T-cell (primary cell): ENCODE measurements around the gene FCMR. TPM values are rescaled to one million over a fixed set of nuclear protein-coding genes. Genes with fewer than 3 reads are reported as not detected.
A peak's percentile ranks its signal among the peaks of the same experiment; 100 is the strongest.

ENCODE experiments used
- ATAC-seq, 4 experiments: fragments of 200-7000 bp in 3 of 4; fragments of 150-1000 bp in 1 of 4; cut with Tn5 transposase; replicated peaks in 1 of 4; 1 replicate in 3 of 4; 2 replicates in 1 of 4; pipeline ENCODE4 v1.10.0; 2021; ENCODE audit warnings: moderate library complexity in 3 of 4, mild to moderate bottlenecking in 2 of 4, moderate number of reproducible peaks in 1 of 4
- CTCF ChIA-PET, 2 donors: fragments of 300-600 bp; sonication (Branson Sonifier 250); formaldehyde crosslinking; loops; one replicate each; lab custom pipeline; 2022; ENCODE audit warnings: antibody characterized with exemption in 2 of 2; lab: Charles Lee
- POLR2A ChIA-PET, 2 donors: fragments of 300-600 bp; sonication (Branson Sonifier 250); formaldehyde crosslinking; loops; one replicate each; lab custom pipeline; 2022; ENCODE audit warnings: antibody characterized with exemption in 2 of 2; lab: Charles Lee
- DNase-seq, 35 experiments: peaks; one replicate each; pipeline versions ENCODE4 v3.0.0 to v3.0.0-alpha.2; 2013 to 2023
- H3K27ac ChIP-seq: one replicate; pipeline ENCODE4 v1.5.1; 2013; ENCODE audit warnings: low read length
- H3K27me3 ChIP-seq, 2 experiments: replicated peaks in 1 of 2; 1 replicate in 1 of 2; 2 replicates in 1 of 2; pipeline versions ENCODE4 v1.6.1 to v1.7.0; 2013; ENCODE audit warnings: low read length in 1 of 2, mixed read lengths in 1 of 2; ENCODE audit not compliant: control insufficient read depth in 2 of 2, insufficient read depth in 2 of 2; ENCODE audit errors: extremely low read depth in 1 of 2
- H3K36me3 ChIP-seq, 2 donors: 1 replicate in 1 of 2; 2 replicates in 1 of 2; pipeline versions ENCODE4 v1.6.1 to v1.7.0; 2013; ENCODE audit warnings: low read length in 1 of 2; ENCODE audit not compliant: control insufficient read depth in 2 of 2, insufficient read depth in 1 of 2; ENCODE audit errors: extremely low read depth in 1 of 2
- H3K4me1 ChIP-seq, 2 experiments: 1 replicate in 1 of 2; 2 replicates in 1 of 2; pipeline versions ENCODE4 v1.6.1 to v1.7.0; 2013; ENCODE audit warnings: low read length in 2 of 2, mixed read lengths in 1 of 2; ENCODE audit not compliant: insufficient read depth in 2 of 2, control insufficient read depth in 1 of 2; ENCODE audit errors: extremely low read depth in 1 of 2
- H3K4me3 ChIP-seq, 2 donors: 1 replicate in 1 of 2; 2 replicates in 1 of 2; pipeline versions ENCODE4 v1.5.1 to v1.7.0; 2013; ENCODE audit warnings: mild to moderate bottlenecking in 2 of 2, low read length in 1 of 2, moderate library complexity in 1 of 2; ENCODE audit not compliant: control insufficient read depth in 1 of 2; ENCODE audit errors: extremely low read depth in 1 of 2
- H3K9me3 ChIP-seq: 2 replicates; pipeline ENCODE4 v1.7.0; 2013
- H3K27ac Mint-ChIP-seq, 2 donors: one replicate each; pipeline ENCODE4 v1.8.0; 2020 to 2021; ENCODE audit warnings: mild to moderate bottlenecking in 2 of 2, mixed read lengths in 2 of 2
- H3K27me3 Mint-ChIP-seq, 2 donors: one replicate each; pipeline ENCODE4 v1.8.0; 2021 to 2022; ENCODE audit warnings: mixed read lengths in 2 of 2
- H3K36me3 Mint-ChIP-seq: one replicate; pipeline ENCODE4 v1.8.0; 2021; ENCODE audit warnings: mixed read lengths
- H3K4me1 Mint-ChIP-seq, 3 donors: one replicate each; pipeline ENCODE4 v1.8.0; 2020 to 2022; ENCODE audit warnings: mixed read lengths in 3 of 3, mild to moderate bottlenecking in 1 of 3
- H3K4me3 Mint-ChIP-seq, 3 donors: one replicate each; pipeline ENCODE4 v1.8.0; 2020 to 2022; ENCODE audit warnings: mild to moderate bottlenecking in 3 of 3, mixed read lengths in 3 of 3, moderate library complexity in 3 of 3
- H3K9me3 Mint-ChIP-seq, 3 donors: one replicate each; pipeline ENCODE4 v1.8.0; 2020 to 2022; ENCODE audit warnings: mixed read lengths in 3 of 3
- WGBS: methylation state at CpG from one replicate; pipeline ENCODE4 v1.1.5; 2013; ENCODE audit warnings: missing lambda C conversion rate; ENCODE audit not compliant: insufficient coverage; 5-methylcytosine and 5-hydroxymethylcytosine counted together
- total RNA-seq, 35 experiments: library from RNA in 6 of 35; stranded (reverse) in 6 of 35; fragments of 120-200 nt in 1 of 35; gene quantifications; one replicate each; pipeline versions ENCODE4 v1.2.1 to v1.2.4 and lab custom pipeline; 2013 to 2026

FCMR gene, protein sequence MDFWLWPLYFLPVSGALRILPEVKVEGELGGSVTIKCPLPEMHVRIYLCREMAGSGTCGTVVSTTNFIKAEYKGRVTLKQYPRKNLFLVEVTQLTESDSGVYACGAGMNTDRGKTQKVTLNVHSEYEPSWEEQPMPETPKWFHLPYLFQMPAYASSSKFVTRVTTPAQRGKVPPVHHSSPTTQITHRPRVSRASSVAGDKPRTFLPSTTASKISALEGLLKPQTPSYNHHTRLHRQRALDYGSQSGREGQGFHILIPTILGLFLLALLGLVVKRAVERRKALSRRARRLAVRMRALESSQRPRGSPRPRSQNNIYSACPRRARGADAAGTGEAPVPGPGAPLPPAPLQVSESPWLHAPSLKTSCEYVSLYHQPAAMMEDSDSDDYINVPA
- total RNA-seq (100 to 1,000 TPM; 275 to 576 (median 453) TPM), total RNA-seq (lab: John Stamatoyannopoulos, UW) (7.6 to 454 (median 155) reads per million in 29 experiments)
- total RNA-seq (2013) = 334 TPM

- ChIA-PET POLR2A (interaction anchor here (0.6 to 1.5 kb wide), 11 partner anchors 9 to 237 kb away, joined by 3 to 12 read pairs (median 3); partner anchors contain the start of gene MAPKAPK2 (in 1 of the 2)), CTCF (interaction anchor here (0.6 to 3.5 kb wide), 16 partner anchors 9 to 564 kb away, joined by 3 to 52 read pairs (median 6); no protein-coding TSS in a partner anchor)
- ATAC-seq = peak; percentile 44 to 60 (median 50)
- Histone ChIP-seq H3K27me3 (no peaks in the 10 kb centered on the region), H3K4me3 (peak within 1 kb of the TSS; percentile 83 to 93), H3K9me3 (no peaks in the 10 kb centered on the region), H3K36me3 (peaks cover 0 to 9% of the 10 kb centered on the region in 2 donors), H3K27ac (peak within 1 kb of the TSS; percentile 89), H3K4me1 (peaks cover 36 to 76% of the 10 kb centered on the region in 2 experiments)
- Mint-ChIP-seq H3K36me3 (peaks cover 30% of the 10 kb centered on the region), H3K27ac (no peak within 1 kb of the TSS), H3K4me3 (no peak within 1 kb of the TSS), H3K9me3 (no peaks in the 10 kb centered on the region), H3K4me1 (peaks cover 20 to 40% (median 35%) of the 10 kb centered on the region in 3 donors), H3K27me3 (no peaks in the 10 kb centered on the region)
- peak in 32 of 35 experiments; percentile 28 to 81 (median 60) for DNase-seq
- 0% methylated on average over 2 of the region's 7 CpGs for WGBS
Observed at GRCh38 chr1:206921772-206922265, at the start of gene FCMR. Gene FCMR, minus strand, starts transcription at chr1:206921941. Its CDS starts 87 bp downstream, at chr1:206921854.

DNA sequence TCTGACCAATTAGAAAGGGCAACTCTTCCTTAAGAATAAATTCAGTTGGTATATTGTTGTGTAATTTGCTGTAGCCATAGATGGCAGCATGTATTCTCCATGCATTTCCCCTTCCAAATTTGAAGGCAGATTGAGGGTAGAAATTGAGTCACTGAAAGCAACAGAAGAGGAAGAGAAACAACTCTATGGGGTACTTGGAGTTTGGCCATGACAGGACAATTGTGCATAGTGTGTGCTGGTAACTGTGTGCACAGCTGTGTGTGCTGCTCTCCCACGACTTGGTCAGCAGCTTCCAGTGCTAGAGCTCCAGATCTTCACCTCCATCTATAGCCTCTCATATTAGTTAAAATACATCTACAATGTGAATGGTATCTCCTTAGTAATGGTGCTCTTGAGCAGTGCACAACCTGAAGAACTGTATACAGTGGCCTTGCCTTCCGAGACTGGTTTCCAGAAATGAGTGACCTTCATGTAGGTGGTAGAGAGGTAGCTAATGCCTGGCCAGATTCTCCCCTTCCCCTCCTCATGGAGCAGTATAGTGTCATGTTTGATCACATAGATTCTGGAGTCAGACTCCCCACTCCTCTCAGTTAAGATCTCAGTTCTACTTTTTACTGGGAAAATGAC lies 49.4 kb upstream of the FCMR start:
- ChIA-PET POLR2A (no interaction called here), CTCF (interaction anchor here in 1 of 2 donors (0.6 kb wide), 1 partner anchor 449 kb away, joined by 3 read pairs; no protein-coding TSS in a partner anchor)
- WGBS = no CpG with 5 or more reads among the region's 2 CpGs
- DNase-seq (no peak), ATAC-seq (no peak)
- H3K9me3 Mint-ChIP-seq = no peaks in the 10 kb centered on the region
- no peak overlapping the region for H3K27ac Mint-ChIP-seq
- H3K4me3 Mint-ChIP-seq = no peak overlapping the region
- Histone ChIP-seq H3K27me3 (peaks cover 0 to 9% of the 10 kb centered on the region in 2 experiments), H3K4me3 (no peak overlapping the region), H3K36me3 (no peaks in the 10 kb centered on the region), H3K9me3 (no peaks in the 10 kb centered on the region), H3K27ac (no peak overlapping the region), H3K4me1 (peaks cover 6 to 15% of the 10 kb centered on the region in 2 experiments)
- H3K27me3 Mint-ChIP-seq = peaks cover 0 to 13% of the 10 kb centered on the region in 2 donors
- H3K4me1 Mint-ChIP-seq = peaks cover 20 to 22% (median 21%) of the 10 kb centered on the region in 3 donors
- H3K36me3 Mint-ChIP-seq = no peaks in the 10 kb centered on the region

DNA sequence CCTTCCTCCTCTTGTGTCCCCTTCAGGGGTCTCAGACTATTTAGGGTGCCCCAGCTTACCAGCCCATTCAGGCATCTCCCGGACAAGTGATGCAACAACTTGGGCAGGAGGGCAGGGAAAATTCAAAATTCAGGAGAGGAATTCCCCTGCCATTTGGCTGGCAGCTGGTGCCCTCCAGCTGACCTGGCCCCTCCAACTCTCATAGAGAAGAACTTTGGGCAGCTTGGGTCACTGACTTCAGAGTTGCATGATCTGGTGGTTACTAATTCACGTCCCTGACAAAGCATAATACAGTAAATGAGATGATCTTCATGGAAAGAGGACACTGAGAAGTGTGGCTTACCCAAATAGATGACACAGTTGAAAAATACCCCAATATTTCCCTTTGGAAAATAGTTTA lies 48.7 kb upstream of the FCMR start, which contains the start of gene FCAMR:
Gene FCAMR (minus strand): TSS at position 15 of the 400 bp plus-strand sequence. CDS start 335 bp downstream, outside the sequence.
- H3K27ac Mint-ChIP-seq = no peak within 1 kb of the TSS
- POLR2A ChIA-PET = no interaction called here

DNA sequence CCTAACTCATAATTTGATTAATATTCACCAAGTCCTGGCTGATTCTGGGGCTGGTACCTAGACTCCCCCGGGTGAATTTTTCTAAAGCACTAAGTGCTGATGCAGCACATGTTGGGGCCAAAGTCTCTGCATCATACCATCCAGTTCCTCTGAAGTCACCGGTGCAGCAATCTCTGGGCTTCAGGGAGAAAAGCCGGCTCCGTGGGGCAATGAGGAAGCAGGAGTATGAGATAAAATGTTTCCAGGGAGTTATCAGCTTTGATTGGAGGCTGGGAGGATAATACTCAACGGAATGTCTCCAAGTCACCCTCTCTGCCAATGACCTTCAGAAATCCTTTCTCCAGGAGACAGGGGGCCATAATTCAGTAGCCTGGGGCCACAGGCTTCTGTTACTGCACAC lies 47.3 kb upstream of the FCMR start:
- CTCF ChIA-PET = interaction anchor here in 1 of 2 donors (1.0 kb wide), 1 partner anchor 13 kb away, joined by 3 read pairs; no protein-coding TSS in a partner anchor
- Mint-ChIP-seq H3K4me3 (no peak overlapping the region), H3K27ac (no peak overlapping the region), H3K36me3 (no peaks in the 10 kb centered on the region), H3K4me1 (peaks cover 22 to 25% (median 22%) of the 10 kb centered on the region in 3 donors), H3K27me3 (peaks cover 0 to 13% of the 10 kb centered on the region in 2 donors), H3K9me3 (no peaks in the 10 kb centered on the region)
- Histone ChIP-seq H3K9me3 (no peaks in the 10 kb centered on the region), H3K4me3 (no peak overlapping the region), H3K36me3 (no peaks in the 10 kb centered on the region), H3K27me3 (peaks cover 0 to 9% of the 10 kb centered on the region in 2 experiments), H3K4me1 (peaks cover 6 to 15% of the 10 kb centered on the region in 2 experiments), H3K27ac (no peak overlapping the region)
- DNase-seq = no peak
- no CpG with 5 or more reads among the region's 5 CpGs for WGBS
- ATAC-seq = no peak
- POLR2A ChIA-PET = no interaction called here

More for the DNA sequence above, 48.7 kb upstream of the FCMR start, which contains the start of gene FCAMR:
- Histone ChIP-seq H3K27me3 (peaks cover 0 to 9% of the 10 kb centered on the region in 2 experiments), H3K36me3 (no peaks in the 10 kb centered on the region), H3K4me1 (peaks cover 6 to 15% of the 10 kb centered on the region in 2 experiments), H3K4me3 (no peak within 1 kb of the TSS), H3K27ac (no peak within 1 kb of the TSS), H3K9me3 (no peaks in the 10 kb centered on the region)
- peaks cover 21 to 24% (median 22%) of the 10 kb centered on the region in 3 donors for H3K4me1 Mint-ChIP-seq
- no peaks in the 10 kb centered on the region for H3K9me3 Mint-ChIP-seq
- CTCF ChIA-PET = no interaction called here
- no peaks in the 10 kb centered on the region for H3K36me3 Mint-ChIP-seq
- no peak within 1 kb of the TSS for H3K4me3 Mint-ChIP-seq
- ATAC-seq (no peak), DNase-seq (no peak)
- H3K27me3 Mint-ChIP-seq = peaks cover 0 to 13% of the 10 kb centered on the region in 2 donors
- no CpG with 5 or more reads among the region's 2 CpGs for WGBS

- no peak overlapping the region for H3K4me3 ChIP-seq
- H3K4me1 ChIP-seq = peaks cover 6 to 17% of the 10 kb centered on the region in 2 experiments
- Mint-ChIP-seq H3K4me1 (peaks cover 29 to 37% (median 36%) of the 10 kb centered on the region in 3 donors), H3K9me3 (no peaks in the 10 kb centered on the region), H3K27ac (peak overlapping the region; percentile 44 to 79), H3K4me3 (peak overlapping the region; percentile 29 to 72 (median 49)), H3K27me3 (peaks cover 0 to 13% of the 10 kb centered on the region in 2 donors), H3K36me3 (no peaks in the 10 kb centered on the region)
- 43% methylated on average over 1 of the region's 8 CpGs for WGBS
- H3K36me3 ChIP-seq = no peaks in the 10 kb centered on the region
- CTCF ChIA-PET = no interaction called here
- peaks cover 0 to 9% of the 10 kb centered on the region in 2 experiments for H3K27me3 ChIP-seq
- peak in 1 of 35 experiments; percentile 14 for DNase-seq
- POLR2A ChIA-PET = no interaction called here
- H3K27ac ChIP-seq = no peak overlapping the region
- ATAC-seq = peak in 3 of 4 experiments; percentile 52 to 66 (median 53)
- no peaks in the 10 kb centered on the region for H3K9me3 ChIP-seq
Observed at GRCh38 chr1:206967096-206967849, 45.5 kb upstream of the FCMR start.
